SK-N-SH (cell line): ENCODE results near the gene LHX5. TPM values are rescaled to one million over a fixed set of nuclear protein-coding genes. Genes with fewer than 3 reads are reported as not detected.
A peak's percentile ranks its signal among the peaks of the same experiment; 100 is the strongest.

Experiments used
- CTCF ChIA-PET: fragments of 300-600, 350-600 bp; formaldehyde crosslinking; extraction: SDS; loops from one replicate; lab custom pipeline; 2021; lab: Yijun Ruan, JAX
- POLR2A ChIA-PET: fragments of 350-600 bp; sonication (Branson Sonifier 250); formaldehyde crosslinking; extraction: SDS; loops from one replicate; lab custom pipeline; 2020; ENCODE audit warnings: antibody characterized with exemption, inconsistent platforms; lab: Yijun Ruan, JAX
- DNase-seq: peaks from one replicate; pipeline ENCODE4 v3.0.0; 2012
- H2AFZ ChIP-seq: fragments of 200-600 bp; sonication (generic); 2 replicates; pipeline ENCODE4 v1.8.1; 2016; ENCODE audit warnings: antibody characterized with exemption, mild to moderate bottlenecking, low read depth
- H3F3A ChIP-seq: fragments of 200-600 bp; sonication (generic); replicated peaks from 2 replicates; pipeline ENCODE3; 2016; ENCODE audit warnings: antibody characterized with exemption, mild to moderate bottlenecking; ENCODE audit not compliant: insufficient read depth
- H3K27ac ChIP-seq, 2 experiments: fragments of 200-500 bp in 1 of 2; fragments of 200-600 bp in 1 of 2; sonication (Bioruptor generic) in 1 of 2; sonication (generic), shearing (Covaris generic) in 1 of 2; 2 replicates each; pipeline versions ENCODE4 v1.5.1 to v1.6.1; 2014 to 2016; ENCODE audit warnings: low read depth in 2 of 2, inconsistent platforms in 1 of 2, low read length in 1 of 2, mild to moderate bottlenecking in 1 of 2, mixed read lengths in 1 of 2
- H3K27me3 ChIP-seq: fragments of 200-600 bp; sonication (generic), shearing (Covaris generic); 2 replicates; pipeline ENCODE4 v1.6.1; 2016; ENCODE audit warnings: mixed run types; ENCODE audit not compliant: insufficient read depth
- H3K36me3 ChIP-seq, 2 experiments: fragments of 200-500 bp in 1 of 2; fragments of 200-600 bp in 1 of 2; sonication (Bioruptor generic) in 1 of 2; sonication (generic) in 1 of 2; replicated peaks in 1 of 2; 2 replicates each; pipeline versions ENCODE3 to v1.5.1; 2014 to 2016; ENCODE audit warnings: low read length in 1 of 2, mild to moderate bottlenecking in 1 of 2; ENCODE audit not compliant: insufficient read depth in 2 of 2, control insufficient read depth in 1 of 2
- H3K4me1 ChIP-seq, 2 experiments: fragments of 200-500 bp in 1 of 2; fragments of 200-600 bp in 1 of 2; sonication (Bioruptor generic) in 1 of 2; sonication (generic), shearing (Covaris generic) in 1 of 2; 2 replicates each; pipeline versions ENCODE4 v1.5.1 to v1.6.1; 2014 to 2016; ENCODE audit warnings: low read depth in 1 of 2, low read length in 1 of 2, mixed run types in 1 of 2; ENCODE audit not compliant: insufficient read depth in 2 of 2, control insufficient read depth in 1 of 2
- H3K4me2 ChIP-seq: fragments of 200-600 bp; sonication (generic), shearing (Covaris generic); 2 replicates; pipeline ENCODE4 v1.6.1; 2017; ENCODE audit warnings: mixed run types
- H3K4me3 ChIP-seq, 2 experiments: fragments of 200-500 bp in 1 of 2; fragments of 200-600 bp in 1 of 2; sonication (Bioruptor generic) in 1 of 2; sonication (generic), shearing (Covaris generic) in 1 of 2; 2 replicates each; pipeline versions ENCODE4 v1.5.1 to v1.8.1; 2014 to 2016; ENCODE audit warnings: low read depth in 2 of 2, inconsistent platforms in 1 of 2, low read length in 1 of 2, mild to moderate bottlenecking in 1 of 2, mixed read lengths in 1 of 2, moderate library complexity in 1 of 2
- H3K79me2 ChIP-seq: fragments of 200-600 bp; sonication (generic); 2 replicates; pipeline ENCODE4 v1.8.1; 2017; ENCODE audit warnings: mild to moderate bottlenecking; ENCODE audit not compliant: insufficient read depth
- H3K9ac ChIP-seq: fragments of 200-600 bp; sonication (generic); 2 replicates; pipeline ENCODE4 v1.6.1; 2017; ENCODE audit warnings: mixed run types
- H3K9me2 ChIP-seq: fragments of 200-600 bp; sonication (generic); 2 replicates; pipeline ENCODE4 v1.6.1; 2017; ENCODE audit warnings: mixed run types
- H3K9me3 ChIP-seq: fragments of 200-600 bp; sonication (generic); 2 replicates; pipeline ENCODE4 v1.6.1; 2017; ENCODE audit warnings: mixed run types, mild to moderate bottlenecking, moderate library complexity
- H4K20me1 ChIP-seq: fragments of 200-600 bp; sonication (generic); 2 replicates; pipeline ENCODE4 v1.6.1; 2017; ENCODE audit warnings: mild to moderate bottlenecking, mixed run types; ENCODE audit not compliant: insufficient read depth
- CHD2 ChIP-seq: fragments of 150-350 bp; IDR thresholded peaks from 2 replicates; pipeline ENCODE4 v1.6.1; 2018; ENCODE audit warnings: low read length; ENCODE audit not compliant: partially characterized antibody
- ELF1 ChIP-seq: IDR thresholded peaks from 2 replicates; pipeline ENCODE4 v1.4.0; 2012
- EP300 ChIP-seq, 2 experiments: IDR thresholded peaks; 2 replicates each; pipeline versions ENCODE4 v1.4.0 to v1.6.1; 2012; ENCODE audit warnings: borderline replicate concordance in 1 of 2, low read depth in 1 of 2, low read length in 1 of 2
- FOXJ3 ChIP-seq: sonication (generic); formaldehyde crosslinking; IDR thresholded peaks from 2 replicates; pipeline ENCODE4 v1.5.1; 2020; ENCODE audit warnings: mild to moderate bottlenecking, missing genetic modification reagents
- GABPA ChIP-seq: IDR thresholded peaks from 2 replicates; pipeline ENCODE4 v1.4.0; 2012; ENCODE audit warnings: low read depth, mild to moderate bottlenecking
- JUND ChIP-seq: IDR thresholded peaks from 2 replicates; pipeline ENCODE4 v1.4.0; 2012
- NRF1 ChIP-seq: IDR thresholded peaks from 2 replicates; pipeline ENCODE4 v1.6.1; 2012; ENCODE audit warnings: low read depth, mild to moderate bottlenecking, low read length
- POLR2AphosphoS5 ChIP-seq: IDR thresholded peaks from 2 replicates; pipeline ENCODE4 v1.6.1; 2012; ENCODE audit warnings: low read depth, low read length
- RCOR1 ChIP-seq: fragments of 150-350 bp; IDR thresholded peaks from 2 replicates; pipeline ENCODE4 v1.6.1; 2017; ENCODE audit warnings: antibody characterized with exemption, low read length
- RXRA ChIP-seq: IDR thresholded peaks from 2 replicates; pipeline ENCODE4 v1.4.0; 2012; ENCODE audit warnings: low read depth, mild to moderate bottlenecking, borderline replicate concordance
- SIN3A ChIP-seq: IDR thresholded peaks from 2 replicates; pipeline ENCODE4 v1.6.1; 2012; ENCODE audit warnings: low read depth, mild to moderate bottlenecking, low read length, moderate library complexity, borderline replicate concordance
- SMC3 ChIP-seq: IDR thresholded peaks from 2 replicates; pipeline ENCODE4 v1.6.1; 2012; ENCODE audit warnings: low read depth, low read length, improper control_type of control experiment
- TAF1 ChIP-seq: IDR thresholded peaks from 2 replicates; pipeline ENCODE4 v1.6.1; 2012; ENCODE audit warnings: low read depth, mild to moderate bottlenecking, low read length, moderate library complexity, borderline replicate concordance
- TCF12 ChIP-seq: IDR thresholded peaks from 2 replicates; pipeline ENCODE4 v1.4.0; 2012
- WGBS: methylation state at CpG from one replicate; pipeline ENCODE4 v1.1.6; 2017; ENCODE audit warnings: low lambda C conversion rate; 5-methylcytosine and 5-hydroxymethylcytosine counted together
- polyA plus RNA-seq, 3 experiments: library from polyadenylated mRNA; depleted of rRNA; stranded (reverse); fragments of >200 nt; gene quantifications; 2 replicates each; pipeline ENCODE4 v1.2.3, GENCODE V29; 2012
- TF ChIP-seq, protein P1 (sequence below): IDR thresholded peaks from 2 replicates; pipeline ENCODE4 v1.4.0; 2012; ENCODE audit warnings: low read depth, borderline replicate concordance
- TF ChIP-seq, protein P2 (sequence below): IDR thresholded peaks from 2 replicates; pipeline ENCODE4 v1.4.0; 2012; ENCODE audit warnings: low read depth
- TF ChIP-seq, protein P3 (sequence below): IDR thresholded peaks from 2 replicates; pipeline ENCODE4; 2012

LHX5 gene
- polyA plus RNA-seq, 1 of the 3 experiments (the other 2 are of a cell fraction) = not detected

DNA sequence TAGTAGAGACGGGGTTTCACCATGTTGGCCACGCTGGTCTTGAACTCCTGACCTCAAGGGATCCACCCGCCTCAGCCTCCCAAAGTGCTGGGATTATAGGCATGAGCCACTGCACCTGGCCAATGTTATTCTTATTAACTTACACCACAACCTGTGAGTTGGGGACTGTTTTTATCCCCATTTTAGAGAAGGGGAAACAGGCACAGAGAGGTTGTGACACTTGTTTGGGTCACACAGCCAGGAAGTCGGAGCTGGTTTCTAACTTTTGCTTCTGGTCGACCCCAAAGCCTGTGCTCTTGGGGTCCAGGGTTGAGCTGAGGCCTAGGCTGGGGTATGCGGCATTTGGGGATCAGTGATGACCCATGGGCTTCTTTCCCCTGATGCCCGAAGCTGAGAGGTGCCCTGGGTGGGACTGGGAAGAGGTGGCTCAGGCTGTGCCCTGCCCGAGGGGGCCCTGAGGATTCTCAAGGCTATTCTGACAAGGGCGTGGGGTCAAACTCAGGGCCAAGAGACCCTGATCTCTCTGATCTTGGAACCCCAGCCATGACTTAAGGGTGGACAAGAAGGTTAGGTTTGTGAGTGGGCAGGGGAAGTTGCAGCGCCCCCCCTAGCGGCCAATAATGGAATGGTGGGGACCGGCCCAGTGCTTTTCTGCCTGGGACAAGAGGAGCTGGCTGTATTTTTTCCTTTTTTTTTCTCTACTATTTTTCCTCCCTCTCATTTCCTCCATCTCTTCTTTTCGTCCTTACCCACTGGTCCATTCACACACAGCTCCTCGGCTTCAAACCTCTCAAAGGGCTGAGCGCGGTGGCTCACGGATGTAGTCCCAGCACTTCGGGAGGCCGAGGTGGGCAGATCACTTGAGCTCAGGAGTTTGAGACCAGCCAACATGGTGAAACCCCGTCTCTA, 46.5 kb downstream of the LHX5 start (continued):
- TF ChIP-seq, protein P1, sequence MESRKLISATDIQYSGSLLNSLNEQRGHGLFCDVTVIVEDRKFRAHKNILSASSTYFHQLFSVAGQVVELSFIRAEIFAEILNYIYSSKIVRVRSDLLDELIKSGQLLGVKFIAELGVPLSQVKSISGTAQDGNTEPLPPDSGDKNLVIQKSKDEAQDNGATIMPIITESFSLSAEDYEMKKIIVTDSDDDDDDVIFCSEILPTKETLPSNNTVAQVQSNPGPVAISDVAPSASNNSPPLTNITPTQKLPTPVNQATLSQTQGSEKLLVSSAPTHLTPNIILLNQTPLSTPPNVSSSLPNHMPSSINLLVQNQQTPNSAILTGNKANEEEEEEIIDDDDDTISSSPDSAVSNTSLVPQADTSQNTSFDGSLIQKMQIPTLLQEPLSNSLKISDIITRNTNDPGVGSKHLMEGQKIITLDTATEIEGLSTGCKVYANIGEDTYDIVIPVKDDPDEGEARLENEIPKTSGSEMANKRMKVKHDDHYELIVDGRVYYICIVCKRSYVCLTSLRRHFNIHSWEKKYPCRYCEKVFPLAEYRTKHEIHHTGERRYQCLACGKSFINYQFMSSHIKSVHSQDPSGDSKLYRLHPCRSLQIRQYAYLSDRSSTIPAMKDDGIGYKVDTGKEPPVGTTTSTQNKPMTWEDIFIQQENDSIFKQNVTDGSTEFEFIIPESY = no peak
- TF ChIP-seq ELF1 = no peak
- no peak for TF ChIP-seq TCF12
- TF ChIP-seq SMC3 = peak; percentile 71
- no peak for TF ChIP-seq JUND
- TF ChIP-seq, protein P2, sequence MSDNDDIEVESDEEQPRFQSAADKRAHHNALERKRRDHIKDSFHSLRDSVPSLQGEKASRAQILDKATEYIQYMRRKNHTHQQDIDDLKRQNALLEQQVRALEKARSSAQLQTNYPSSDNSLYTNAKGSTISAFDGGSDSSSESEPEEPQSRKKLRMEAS = no peak
- TF ChIP-seq GABPA = no peak
- TF ChIP-seq CHD2 = no peak
- TF ChIP-seq, protein P3, sequence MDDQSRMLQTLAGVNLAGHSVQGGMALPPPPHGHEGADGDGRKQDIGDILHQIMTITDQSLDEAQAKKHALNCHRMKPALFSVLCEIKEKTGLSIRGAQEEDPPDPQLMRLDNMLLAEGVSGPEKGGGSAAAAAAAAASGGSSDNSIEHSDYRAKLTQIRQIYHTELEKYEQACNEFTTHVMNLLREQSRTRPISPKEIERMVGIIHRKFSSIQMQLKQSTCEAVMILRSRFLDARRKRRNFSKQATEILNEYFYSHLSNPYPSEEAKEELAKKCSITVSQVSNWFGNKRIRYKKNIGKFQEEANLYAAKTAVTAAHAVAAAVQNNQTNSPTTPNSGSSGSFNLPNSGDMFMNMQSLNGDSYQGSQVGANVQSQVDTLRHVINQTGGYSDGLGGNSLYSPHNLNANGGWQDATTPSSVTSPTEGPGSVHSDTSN = no peak

DNA sequence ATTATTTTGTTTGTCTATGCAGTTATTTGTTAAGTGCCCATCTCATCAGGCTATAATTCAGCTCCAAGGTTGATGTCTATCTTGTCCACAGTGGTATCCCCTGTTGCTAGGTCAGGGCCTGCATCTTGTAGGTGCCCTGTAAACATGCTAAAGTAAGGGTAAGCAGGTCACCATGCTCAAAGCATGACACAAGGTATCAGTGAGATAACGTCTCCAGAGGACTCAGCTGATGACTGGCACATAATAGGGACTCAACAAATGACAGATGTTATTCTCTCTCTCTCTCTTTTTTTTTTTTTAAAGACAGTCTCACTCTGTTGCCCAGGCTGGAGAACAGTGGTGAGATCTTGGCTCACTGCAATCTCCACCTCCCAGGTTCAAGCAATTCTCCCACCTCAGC, 47.2 kb downstream of the LHX5 start:
- Histone ChIP-seq H3K79me2 (peaks cover 10% of the 10 kb centered on the region), H3K4me1 (peaks cover 0 to 5% of the 10 kb centered on the region in 2 experiments; a peak in 1 of 4 replicates), H3K36me3 (no peaks in the 10 kb centered on the region), H2AFZ (no peak overlapping the region), H4K20me1 (no peaks in the 10 kb centered on the region), H3K4me2 (no peak overlapping the region), H3K27ac (no peak overlapping the region), H3K4me3 (no peak overlapping the region), H3K9me3 (no peaks in the 10 kb centered on the region), H3F3A (no peaks in the 10 kb centered on the region), H3K9ac (no peak overlapping the region), H3K27me3 (no peaks in the 10 kb centered on the region), H3K9me2 (no peaks in the 10 kb centered on the region)
- POLR2A ChIA-PET = no interaction called here
- no peak for DNase-seq
- CTCF ChIA-PET = interaction anchor here (0.6 to 4.7 kb wide), 32 partner anchors 8 to 505 kb away, joined by 3 to 42 read pairs (median 5); partner anchors contain the start of gene SDS
- WGBS = 100% methylated on average over 1 of the region's 1 CpG
- TF ChIP-seq POLR2AphosphoS5 = no peak
- no peak for TF ChIP-seq TAF1
- TF ChIP-seq RCOR1 = no peak
- TF ChIP-seq JUND = no peak
- TF ChIP-seq NRF1 = no peak
- TF ChIP-seq GABPA = no peak
- no peak for TF ChIP-seq SIN3A
- no peak for TF ChIP-seq SMC3
- no peak for TF ChIP-seq FOXJ3 (CRISPR knock-in tag)
- TF ChIP-seq EP300 (IDR thresholded peaks at IDR 0.05; ENCODE audit: borderline replicate concordance in 1 of 2, low read depth in 1 of 2, low read length in 1 of 2) = no peak
- TF ChIP-seq, protein P3 = no peak
- TF ChIP-seq, protein P2 = no peak
- TF ChIP-seq RXRA = no peak
